Choroid plexus epithelial cell (primary cell): ENCODE data around the gene P2RX2.

Experiments used
- DNase-seq: peaks from one replicate; pipeline ENCODE4 v3.0.0-alpha.2; 2010; ENCODE audit warnings: low read depth
- H3K4me3 ChIP-seq: 2 replicates; pipeline ENCODE4 v1.5.1; 2011; ENCODE audit warnings: low read depth, mild to moderate bottlenecking, control low read depth, low read length, moderate library complexity
- CTCF ChIP-seq: conservative IDR thresholded peaks from 2 replicates; pipeline ENCODE4 v1.5.1; 2011; ENCODE audit warnings: low read depth, mild to moderate bottlenecking, control low read depth, inconsistent platforms, low read length, moderate library complexity

The P2RX2 gene

DNA sequence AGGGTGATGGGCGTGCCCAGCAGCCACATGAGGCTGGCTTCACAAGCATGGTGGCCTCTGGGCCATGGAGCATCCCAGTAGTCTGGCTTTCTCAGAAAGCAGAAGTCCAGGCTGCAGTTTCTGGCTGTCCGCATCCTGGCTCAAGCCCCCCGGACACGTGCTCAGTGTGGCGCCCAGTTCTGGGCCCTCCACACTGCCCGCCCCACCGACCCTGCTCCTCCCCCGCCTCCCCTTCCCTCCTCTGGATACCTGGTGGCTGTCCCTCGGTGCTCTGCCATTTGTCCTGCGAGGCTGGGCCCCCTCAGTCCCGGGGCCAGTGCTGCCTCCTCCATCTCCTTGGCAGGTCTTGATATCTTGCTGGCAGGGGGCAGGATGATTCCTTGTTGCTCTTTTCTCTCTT is 39.8 kb upstream of the P2RX2 start:
- DNase-seq = no peak
- no peak overlapping the region for H3K4me3 ChIP-seq

GRCh38 chr12:132579744-132580143 is 38.8 kb upstream of the P2RX2 start:
- no peak overlapping the region for H3K4me3 ChIP-seq
- no peak for TF ChIP-seq CTCF
- no peak for DNase-seq

More for the DNA sequence above, 39.8 kb upstream of the P2RX2 start:
- TF ChIP-seq CTCF = no peak

- no peak overlapping the region for H3K4me3 ChIP-seq
- DNase-seq = no peak
- no peak for TF ChIP-seq CTCF
These were observed 37.8 kb upstream of the P2RX2 start for GRCh38 chr12:132580701-132581292.

GRCh38 chr12:132581348-132582057 is 37.1 kb upstream of the P2RX2 start:
- no peak overlapping the region for H3K4me3 ChIP-seq
- no peak for DNase-seq
- TF ChIP-seq CTCF = no peak

DNA sequence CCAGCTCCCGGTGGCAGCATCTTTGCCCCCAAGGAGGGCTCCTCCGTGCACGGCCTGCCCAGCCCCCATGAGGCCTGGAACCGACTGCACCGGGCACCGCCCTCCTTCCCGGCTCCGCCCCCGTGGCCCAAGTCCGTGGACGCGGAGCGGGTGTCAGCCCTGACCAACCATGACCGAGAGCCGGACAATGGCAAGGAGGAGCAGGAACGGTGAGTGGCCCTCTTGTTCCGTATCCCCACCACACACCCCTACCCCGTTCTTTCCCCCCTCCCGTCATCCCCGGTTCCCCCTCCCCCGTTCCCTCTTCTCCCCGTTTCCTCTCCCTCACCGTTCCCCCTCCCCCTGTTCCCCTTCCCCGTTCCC is 36.5 kb upstream of the P2RX2 start:
- TF ChIP-seq CTCF = no peak
- DNase-seq = no peak
- no peak overlapping the region for H3K4me3 ChIP-seq

- DNase-seq = no peak
- no peak overlapping the region for H3K4me3 ChIP-seq
- no peak for TF ChIP-seq CTCF
These were observed 35.8 kb upstream of the P2RX2 start for GRCh38 chr12:132582582-132583410.
